Mammary epithelial cell (primary cell): ENCODE data around the gene GPR137.

ENCODE experiments used
- EZH2 ChIP-seq: IDR thresholded peaks from 2 replicates; pipeline ENCODE4 v1.6.1; 2012; ENCODE audit warnings: low read length, inconsistent platforms, borderline replicate concordance
- TF ChIP-seq, protein P1 (sequence below), 2 donors: IDR thresholded peaks in 1 of 2; conservative IDR thresholded peaks in 1 of 2; 2 replicates each; pipeline ENCODE4 v1.5.1; 2011 to 2012; ENCODE audit warnings: inconsistent platforms in 2 of 2, low read length in 2 of 2, mild to moderate bottlenecking in 2 of 2, control low read depth in 1 of 2, low read depth in 1 of 2; ENCODE audit not compliant: insufficient read depth in 1 of 2; ENCODE audit errors: extremely low read depth in 1 of 2

- no peak for TF ChIP-seq EZH2
- TF ChIP-seq, protein P1, sequence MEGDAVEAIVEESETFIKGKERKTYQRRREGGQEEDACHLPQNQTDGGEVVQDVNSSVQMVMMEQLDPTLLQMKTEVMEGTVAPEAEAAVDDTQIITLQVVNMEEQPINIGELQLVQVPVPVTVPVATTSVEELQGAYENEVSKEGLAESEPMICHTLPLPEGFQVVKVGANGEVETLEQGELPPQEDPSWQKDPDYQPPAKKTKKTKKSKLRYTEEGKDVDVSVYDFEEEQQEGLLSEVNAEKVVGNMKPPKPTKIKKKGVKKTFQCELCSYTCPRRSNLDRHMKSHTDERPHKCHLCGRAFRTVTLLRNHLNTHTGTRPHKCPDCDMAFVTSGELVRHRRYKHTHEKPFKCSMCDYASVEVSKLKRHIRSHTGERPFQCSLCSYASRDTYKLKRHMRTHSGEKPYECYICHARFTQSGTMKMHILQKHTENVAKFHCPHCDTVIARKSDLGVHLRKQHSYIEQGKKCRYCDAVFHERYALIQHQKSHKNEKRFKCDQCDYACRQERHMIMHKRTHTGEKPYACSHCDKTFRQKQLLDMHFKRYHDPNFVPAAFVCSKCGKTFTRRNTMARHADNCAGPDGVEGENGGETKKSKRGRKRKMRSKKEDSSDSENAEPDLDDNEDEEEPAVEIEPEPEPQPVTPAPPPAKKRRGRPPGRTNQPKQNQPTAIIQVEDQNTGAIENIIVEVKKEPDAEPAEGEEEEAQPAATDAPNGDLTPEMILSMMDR (conservative IDR thresholded peaks at IDR 0.05 in 1 of 2, IDR thresholded peaks at IDR 0.05 in 1 of 2; ENCODE audit: extremely low read depth in 1 of 2, insufficient read depth in 1 of 2, low read depth in 1 of 2, low read length in 2 of 2): no peak
Measured at GRCh38 chr11:64284962-64285884, at the start of gene GPR137.
